ENCODE results near the gene KLRD1. TPM values are rescaled to one million over a fixed set of nuclear protein-coding genes. Genes with fewer than 3 reads are reported as not detected.
A peak's percentile ranks its signal among the peaks of the same experiment; 100 is the strongest.

KLRD1 gene
- total and polyA plus RNA-seq, 7 experiments from 2014 or later = 0.68 to 82.5 (median 1.7) TPM

DNA sequence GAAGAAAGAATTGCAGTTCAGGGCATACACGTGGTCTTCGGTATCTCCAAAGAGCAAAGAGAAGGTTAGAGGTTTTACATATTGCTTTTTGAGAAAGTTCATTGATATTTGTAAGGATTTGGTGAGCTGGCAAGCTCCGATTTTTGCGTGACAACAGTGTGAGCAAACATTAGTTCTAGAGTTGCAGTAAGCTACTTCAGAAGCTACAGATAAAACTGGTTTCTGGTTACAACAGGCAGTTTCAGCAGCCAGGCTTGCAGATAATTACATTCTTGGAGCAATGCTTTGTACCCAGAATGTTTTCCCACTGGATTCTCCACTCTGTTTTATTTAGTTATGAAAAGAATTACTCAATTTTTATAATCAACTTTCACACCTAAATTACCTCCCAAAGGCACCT is 54.0 kb downstream of the KLRD1 start:
- CTCF ChIA-PET = no interaction called here

DNA sequence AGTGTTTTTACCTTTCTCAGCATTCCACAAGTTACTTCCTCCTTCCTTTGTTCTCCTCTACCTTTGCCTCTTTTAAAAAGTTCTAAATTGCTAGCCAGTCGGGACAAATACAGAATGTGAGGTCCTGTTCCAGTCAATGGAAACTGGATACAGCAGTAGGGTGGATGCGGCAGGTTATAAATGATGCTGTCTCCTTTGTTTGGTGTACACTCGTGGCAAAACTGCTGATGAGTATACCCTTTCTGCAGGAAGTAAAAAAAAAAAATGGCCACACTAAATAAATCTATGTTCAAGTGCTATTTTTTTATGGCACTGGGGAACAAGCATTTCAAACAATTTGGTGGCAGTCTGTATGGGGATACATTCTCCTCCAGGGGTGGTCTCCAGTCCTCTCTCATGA is 54.7 kb downstream of the KLRD1 start:
- ChIA-PET POLR2A (no interaction called here), CTCF (no interaction called here)
- peaks cover 21 to 25% of the 10 kb centered on the region in 2 donors for H3K4me1 ChIP-seq (ENCODE audit: control insufficient read depth in 2 of 2, insufficient read depth in 2 of 2, low read length in 2 of 2)
- Mint-ChIP-seq H3K4me1 (peaks cover 5 to 22% (median 11%) of the 10 kb centered on the region in 7 donors), H3K9me3 (peaks cover 0 to 3% (median 0%) of the 10 kb centered on the region in 11 donors), H3K4me3 (peak overlapping the region in 1 of 10 donors; percentile 22), H3K27ac (peak overlapping the region in 1 of 9 donors; percentile 29), H3K36me3 (peaks cover 0 to 4% (median 2%) of the 10 kb centered on the region in 5 donors), H3K27me3 (peaks cover 0 to 29% (median 0%) of the 10 kb centered on the region in 5 donors)
- H3K4me3 ChIP-seq (ENCODE audit: low read length) = no peak overlapping the region
- DNase-seq = no peak
- ATAC-seq = no peak
- H3K27me3 ChIP-seq (ENCODE audit: control insufficient read depth in 2 of 2, insufficient read depth in 2 of 2, low read length in 2 of 2) = no peaks in the 10 kb centered on the region
- no peaks in the 10 kb centered on the region for H3K9me3 ChIP-seq (ENCODE audit: control insufficient read depth in 2 of 3, low read length in 3 of 3)
- intact Hi-C loops (cut with micrococcal nuclease) = loop anchor here (5.0 to 10.0 kb wide), 3 partner anchors 148 to 1185 kb away; partner anchors contain the start of genes GABARAPL1 (in 1 of the 2) and STYK1 (in 1 of the 2)
- H3K27ac ChIP-seq (ENCODE audit: low read depth, low read length) = no peak overlapping the region
- peaks cover 0 to 2% (median 0%) of the 10 kb centered on the region in 3 experiments for H3K36me3 ChIP-seq (ENCODE audit: control insufficient read depth in 2 of 3, insufficient read depth in 3 of 3, low read length in 3 of 3)

More for the DNA sequence above, 54.0 kb downstream of the KLRD1 start:
- Histone ChIP-seq H3K4me3 (ENCODE audit: low read length) (no peak overlapping the region), H3K9me3 (ENCODE audit: control insufficient read depth in 2 of 3, low read length in 3 of 3) (no peaks in the 10 kb centered on the region), H3K4me1 (ENCODE audit: control insufficient read depth in 2 of 2, insufficient read depth in 2 of 2, low read length in 2 of 2) (peaks cover 18 to 19% of the 10 kb centered on the region in 2 donors), H3K27ac (ENCODE audit: low read depth, low read length) (no peak overlapping the region), H3K27me3 (ENCODE audit: control insufficient read depth in 2 of 2, insufficient read depth in 2 of 2, low read length in 2 of 2) (no peaks in the 10 kb centered on the region), H3K36me3 (ENCODE audit: control insufficient read depth in 2 of 3, insufficient read depth in 3 of 3, low read length in 3 of 3) (no peaks in the 10 kb centered on the region)
- peaks cover 0 to 28% (median 0%) of the 10 kb centered on the region in 5 donors for H3K27me3 Mint-ChIP-seq
- DNase-seq (no peak), ATAC-seq (no peak)
- peaks cover 0 to 3% (median 0%) of the 10 kb centered on the region in 11 donors for H3K9me3 Mint-ChIP-seq
- H3K4me1 Mint-ChIP-seq = peaks cover 3 to 22% (median 11%) of the 10 kb centered on the region in 7 donors
- intact Hi-C loops (cut with micrococcal nuclease) = loop anchor here (5.0 to 10.0 kb wide), 3 partner anchors 147 to 1186 kb away; partner anchors contain the start of genes GABARAPL1 (in 1 of the 2) and STYK1 (in 1 of the 2)
- peaks cover 0 to 4% (median 2%) of the 10 kb centered on the region in 5 donors for H3K36me3 Mint-ChIP-seq
- H3K4me3 Mint-ChIP-seq = no peak overlapping the region
- POLR2A ChIA-PET = interaction anchor here (0.8 kb wide), 1 partner anchor 29 kb away, joined by 3 read pairs; no protein-coding TSS in a partner anchor
- peak overlapping the region in 3 of 9 donors; percentile 19 to 69 (median 51) for H3K27ac Mint-ChIP-seq

- Histone ChIP-seq H3K4me1 (ENCODE audit: control insufficient read depth in 2 of 2, insufficient read depth in 2 of 2, low read length in 2 of 2) (peaks cover 21 to 32% of the 10 kb centered on the region in 2 donors), H3K36me3 (ENCODE audit: control insufficient read depth in 2 of 3, insufficient read depth in 3 of 3, low read length in 3 of 3) (peaks cover 0 to 6% (median 0%) of the 10 kb centered on the region in 3 experiments), H3K4me3 (ENCODE audit: low read length) (no peak overlapping the region), H3K27me3 (ENCODE audit: control insufficient read depth in 2 of 2, insufficient read depth in 2 of 2, low read length in 2 of 2) (no peaks in the 10 kb centered on the region), H3K9me3 (ENCODE audit: control insufficient read depth in 2 of 3, low read length in 3 of 3) (no peaks in the 10 kb centered on the region), H3K27ac (ENCODE audit: low read depth, low read length) (no peak overlapping the region)
- H3K4me1 Mint-ChIP-seq = peaks cover 7 to 22% (median 11%) of the 10 kb centered on the region in 7 donors
- ATAC-seq (no peak), DNase-seq (no peak)
- H3K27ac Mint-ChIP-seq = peak overlapping the region in 2 of 9 donors; percentile 44 to 56
- intact Hi-C loops (cut with micrococcal nuclease) = loop anchor here (5.0 to 10.0 kb wide), 3 partner anchors 148 to 1184 kb away; partner anchors contain the start of genes GABARAPL1 (in 1 of the 2) and STYK1 (in 1 of the 2)
- peaks cover 0 to 3% (median 0%) of the 10 kb centered on the region in 11 donors for H3K9me3 Mint-ChIP-seq
- CTCF ChIA-PET = no interaction called here
- H3K36me3 Mint-ChIP-seq = peaks cover 0 to 4% (median 2%) of the 10 kb centered on the region in 5 donors
- POLR2A ChIA-PET = interaction anchor here (0.6 kb wide), 1 partner anchor 1168 kb away, joined by 5 read pairs; no protein-coding TSS in a partner anchor
- H3K4me3 Mint-ChIP-seq = peak overlapping the region in 2 of 10 donors; percentile 22 to 54
- H3K27me3 Mint-ChIP-seq = peaks cover 0 to 31% (median 0%) of the 10 kb centered on the region in 5 donors
Measured at GRCh38 chr12:10362828-10363657, 55.4 kb downstream of the KLRD1 start.

DNA sequence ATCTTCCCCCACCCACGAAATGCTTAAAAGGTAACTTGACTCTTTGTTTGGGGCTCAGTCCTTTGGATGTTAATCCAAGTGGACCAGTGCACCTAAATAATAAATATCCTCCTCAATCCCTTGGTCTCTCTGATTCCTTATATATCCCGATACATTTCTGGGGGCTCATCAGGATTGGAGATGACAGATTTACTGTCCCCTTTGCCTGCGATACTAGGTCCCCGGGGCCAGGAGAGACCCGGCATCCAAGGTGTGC is 55.9 kb downstream of the KLRD1 start:
- H3K4me1 Mint-ChIP-seq = peaks cover 7 to 27% (median 12%) of the 10 kb centered on the region in 7 donors
- peak overlapping the region; percentile 85 for H3K27ac ChIP-seq (ENCODE audit: low read depth, low read length)
- H3K4me1 ChIP-seq (ENCODE audit: control insufficient read depth in 2 of 2, insufficient read depth in 2 of 2, low read length in 2 of 2) = peaks cover 21 to 38% of the 10 kb centered on the region in 2 donors
- peaks cover 0 to 5% (median 4%) of the 10 kb centered on the region in 5 donors for H3K36me3 Mint-ChIP-seq
- DNase-seq (no peak), ATAC-seq (no peak)
- H3K4me3 ChIP-seq (ENCODE audit: low read length) = no peak overlapping the region
- POLR2A ChIA-PET = interaction anchor here (0.6 to 1.4 kb wide), 2 partner anchors 250 to 414 kb away, joined by 3 read pairs; no protein-coding TSS in a partner anchor
- H3K9me3 ChIP-seq (ENCODE audit: control insufficient read depth in 2 of 3, low read length in 3 of 3) = no peaks in the 10 kb centered on the region
- H3K36me3 ChIP-seq (ENCODE audit: control insufficient read depth in 2 of 3, insufficient read depth in 3 of 3, low read length in 3 of 3) = peaks cover 0 to 6% (median 0%) of the 10 kb centered on the region in 3 experiments
- no peak overlapping the region for H3K27ac Mint-ChIP-seq
- no peaks in the 10 kb centered on the region for H3K27me3 ChIP-seq (ENCODE audit: control insufficient read depth in 2 of 2, insufficient read depth in 2 of 2, low read length in 2 of 2)
- peaks cover 0 to 36% (median 0%) of the 10 kb centered on the region in 5 donors for H3K27me3 Mint-ChIP-seq
- H3K4me3 Mint-ChIP-seq = no peak overlapping the region
- CTCF ChIA-PET = interaction anchor here (0.7 kb wide), 1 partner anchor 1326 kb away, joined by 3 read pairs; no protein-coding TSS in a partner anchor
- intact Hi-C loops (cut with micrococcal nuclease) = loop anchor here (5.0 to 10.0 kb wide), 3 partner anchors 149 to 1184 kb away; partner anchors contain the start of genes GABARAPL1 (in 1 of the 2) and STYK1 (in 1 of the 2)
- peaks cover 0 to 3% (median 0%) of the 10 kb centered on the region in 11 donors for H3K9me3 Mint-ChIP-seq

- Mint-ChIP-seq H3K4me3 (no peak overlapping the region), H3K9me3 (peaks cover 0 to 3% (median 0%) of the 10 kb centered on the region in 11 donors), H3K27ac (no peak overlapping the region), H3K36me3 (peaks cover 0 to 4% (median 3%) of the 10 kb centered on the region in 5 donors), H3K4me1 (peaks cover 6 to 26% (median 13%) of the 10 kb centered on the region in 7 donors), H3K27me3 (peaks cover 0 to 35% (median 0%) of the 10 kb centered on the region in 5 donors)
- peak overlapping the region; percentile 81 for H3K4me3 ChIP-seq (ENCODE audit: low read length)
- H3K27me3 ChIP-seq (ENCODE audit: control insufficient read depth in 2 of 2, insufficient read depth in 2 of 2, low read length in 2 of 2) = no peaks in the 10 kb centered on the region
- ChIA-PET POLR2A (interaction anchor here (0.6 to 1.6 kb wide), 3 partner anchors 151 to 415 kb away, joined by 3 to 7 read pairs (median 3); partner anchors contain the start of gene GABARAPL1), CTCF (interaction anchor here (0.7 kb wide), 1 partner anchor 1325 kb away, joined by 3 read pairs; no protein-coding TSS in a partner anchor)
- ATAC-seq (peak; percentile 69), DNase-seq (peak; percentile 17 to 56 (median 41))
- peak overlapping the region; percentile 85 for H3K27ac ChIP-seq (ENCODE audit: low read depth, low read length)
- H3K9me3 ChIP-seq (ENCODE audit: control insufficient read depth in 2 of 3, low read length in 3 of 3) = no peaks in the 10 kb centered on the region
- intact Hi-C loops (cut with micrococcal nuclease) = loop anchor here (2.0 to 10.0 kb wide), 7 partner anchors 149 to 1903 kb away; partner anchors contain the start of genes GABARAPL1 (in 1 of the 2), LRP6 (in 1 of the 2), MAGOHB (in 1 of the 2) and SMIM10L1 (in 1 of the 2)
- peaks cover 21 to 40% of the 10 kb centered on the region in 2 donors for H3K4me1 ChIP-seq (ENCODE audit: control insufficient read depth in 2 of 2, insufficient read depth in 2 of 2, low read length in 2 of 2)
- peaks cover 0 to 6% (median 0%) of the 10 kb centered on the region in 3 experiments for H3K36me3 ChIP-seq (ENCODE audit: control insufficient read depth in 2 of 3, insufficient read depth in 3 of 3, low read length in 3 of 3)
Measured at GRCh38 chr12:10363914-10364814, 56.5 kb downstream of the KLRD1 start.
